GM12873 (cell line): ENCODE data around the gene CCT8.

Experiments
- CTCF ChIP-seq: IDR thresholded peaks from 2 replicates; pipeline ENCODE4 v1.5.1; 2012; ENCODE audit warnings: low read depth, mild to moderate bottlenecking, moderate library complexity, low read length, control low read depth; ENCODE audit not compliant: insufficient read depth; ENCODE audit errors: missing control alignments

CCT8 gene

GRCh38 chr21:29073222-29074006 lies at the start of gene CCT8:
TSS of gene CCT8 (minus strand) at chr21:29073648. CDS start at chr21:29073590, 58 bp downstream.
- no peak for TF ChIP-seq CTCF

- no peak for TF ChIP-seq CTCF
Measured at GRCh38 chr21:29121759-29122158, 48.3 kb upstream of the CCT8 start.

GRCh38 chr21:29117372-29117955 lies 44.0 kb upstream of the CCT8 start:
- no peak for TF ChIP-seq CTCF

- no peak for TF ChIP-seq CTCF
Measured at GRCh38 chr21:29115899-29116298, 42.5 kb upstream of the CCT8 start.

GRCh38 chr21:29114765-29115500 lies 41.5 kb upstream of the CCT8 start:
- TF ChIP-seq CTCF: no peak

- no peak for TF ChIP-seq CTCF
Measured at GRCh38 chr21:29105218-29105617, 31.8 kb upstream of the CCT8 start.

GRCh38 chr21:29104239-29104708 lies 30.8 kb upstream of the CCT8 start:
- TF ChIP-seq CTCF: peak; percentile 2
